ENCODE results near the gene OPA1. TPM values are rescaled to one million over a fixed set of nuclear protein-coding genes. Genes with fewer than 3 reads are reported as not detected.

Gene OPA1
- total and polyA plus RNA-seq, 2 of the 13 experiments (the other 11 are each of a cell fraction or from before 2014, with no cell fraction given) = 26.7 to 78.5 TPM

DNA sequence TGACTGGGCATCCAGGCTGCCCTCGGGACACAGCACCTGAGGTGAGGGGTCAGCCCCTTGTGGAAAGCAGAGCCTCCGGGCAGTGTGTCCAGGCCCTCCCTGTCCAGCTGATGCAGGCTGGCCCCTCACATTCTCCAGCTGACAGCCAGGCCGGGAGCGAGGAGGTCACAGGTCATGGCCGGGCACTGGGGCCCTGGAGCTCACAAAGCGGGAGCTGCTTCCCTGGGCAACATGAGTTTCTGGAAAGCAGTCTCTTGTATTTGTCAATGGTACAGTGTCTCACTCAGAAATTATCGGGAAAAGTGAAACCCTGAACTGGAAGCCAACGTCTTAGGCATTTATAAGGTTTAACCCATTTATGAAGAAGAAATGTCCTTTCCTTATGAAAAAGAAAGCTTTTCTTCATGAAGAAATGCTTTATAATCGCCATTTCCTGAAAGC, 118.5 kb downstream of the OPA1 start (continued):
- TF ChIP-seq ATF7 (IDR thresholded peaks at IDR 0.05) = no peak
- TF ChIP-seq ATF7 (CRISPR knock-in tag; IDR thresholded peaks at IDR 0.05) = no peak; the same call in 1 of the 2 replicates
- TF ChIP-seq, protein P1, sequence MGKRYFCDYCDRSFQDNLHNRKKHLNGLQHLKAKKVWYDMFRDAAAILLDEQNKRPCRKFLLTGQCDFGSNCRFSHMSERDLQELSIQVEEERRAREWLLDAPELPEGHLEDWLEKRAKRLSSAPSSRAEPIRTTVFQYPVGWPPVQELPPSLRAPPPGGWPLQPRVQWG (CRISPR knock-in tag; IDR thresholded peaks at IDR 0.05; ENCODE audit: borderline replicate concordance, low read depth) = no peak
- TF ChIP-seq HIVEP1 (CRISPR knock-in tag; IDR thresholded peaks at IDR 0.05) = no peak
- peak; percentile 36; the same call in 1 of the 2 replicates for TF ChIP-seq ZNF792 (CRISPR knock-in tag; IDR thresholded peaks at IDR 0.05)
- TF ChIP-seq NR2C2 (CRISPR knock-in tag; IDR thresholded peaks at IDR 0.05; ENCODE audit: borderline replicate concordance) = peak; percentile 96
- TF ChIP-seq, protein P2, sequence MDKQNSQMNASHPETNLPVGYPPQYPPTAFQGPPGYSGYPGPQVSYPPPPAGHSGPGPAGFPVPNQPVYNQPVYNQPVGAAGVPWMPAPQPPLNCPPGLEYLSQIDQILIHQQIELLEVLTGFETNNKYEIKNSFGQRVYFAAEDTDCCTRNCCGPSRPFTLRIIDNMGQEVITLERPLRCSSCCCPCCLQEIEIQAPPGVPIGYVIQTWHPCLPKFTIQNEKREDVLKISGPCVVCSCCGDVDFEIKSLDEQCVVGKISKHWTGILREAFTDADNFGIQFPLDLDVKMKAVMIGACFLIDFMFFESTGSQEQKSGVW (CRISPR knock-in tag; IDR thresholded peaks at IDR 0.05; ENCODE audit: borderline replicate concordance) = no peak
- TF ChIP-seq, protein P3, sequence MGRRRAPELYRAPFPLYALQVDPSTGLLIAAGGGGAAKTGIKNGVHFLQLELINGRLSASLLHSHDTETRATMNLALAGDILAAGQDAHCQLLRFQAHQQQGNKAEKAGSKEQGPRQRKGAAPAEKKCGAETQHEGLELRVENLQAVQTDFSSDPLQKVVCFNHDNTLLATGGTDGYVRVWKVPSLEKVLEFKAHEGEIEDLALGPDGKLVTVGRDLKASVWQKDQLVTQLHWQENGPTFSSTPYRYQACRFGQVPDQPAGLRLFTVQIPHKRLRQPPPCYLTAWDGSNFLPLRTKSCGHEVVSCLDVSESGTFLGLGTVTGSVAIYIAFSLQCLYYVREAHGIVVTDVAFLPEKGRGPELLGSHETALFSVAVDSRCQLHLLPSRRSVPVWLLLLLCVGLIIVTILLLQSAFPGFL (CRISPR knock-in tag; IDR thresholded peaks at IDR 0.05) = no peak
- no peak for TF ChIP-seq SP4 (CRISPR knock-in tag; IDR thresholded peaks at IDR 0.05)
- TF ChIP-seq ZNF616 (CRISPR knock-in tag; IDR thresholded peaks at IDR 0.05; ENCODE audit: low read depth) = no peak
- peak; percentile 65 for TF ChIP-seq HDAC1 (CRISPR knock-in tag; IDR thresholded peaks at IDR 0.05)
- no peak for TF ChIP-seq CEBPB (IDR thresholded peaks at IDR 0.05; ENCODE audit: borderline replicate concordance, low read depth, low read length)
- TF ChIP-seq, protein P4, sequence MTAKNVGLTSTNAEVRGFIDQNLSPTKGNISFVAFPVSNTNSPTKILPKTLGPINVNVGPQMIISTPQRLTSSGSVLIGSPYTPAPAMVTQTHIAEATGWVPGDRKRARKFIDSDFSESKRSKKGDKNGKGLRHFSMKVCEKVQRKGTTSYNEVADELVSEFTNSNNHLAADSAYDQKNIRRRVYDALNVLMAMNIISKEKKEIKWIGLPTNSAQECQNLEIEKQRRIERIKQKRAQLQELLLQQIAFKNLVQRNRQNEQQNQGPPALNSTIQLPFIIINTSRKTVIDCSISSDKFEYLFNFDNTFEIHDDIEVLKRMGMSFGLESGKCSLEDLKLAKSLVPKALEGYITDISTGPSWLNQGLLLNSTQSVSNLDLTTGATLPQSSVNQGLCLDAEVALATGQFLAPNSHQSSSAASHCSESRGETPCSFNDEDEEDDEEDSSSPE (CRISPR knock-in tag; IDR thresholded peaks at IDR 0.05) = peak; percentile 66
- peak; percentile 87; the same call in 1 of the 2 replicates for TF ChIP-seq KDM3A (CRISPR knock-in tag; IDR thresholded peaks at IDR 0.05; ENCODE audit: low read depth)
- no peak for TF ChIP-seq SNAI1 (CRISPR knock-in tag; IDR thresholded peaks at IDR 0.05; ENCODE audit: borderline replicate concordance)
- peak; percentile 92 for TF ChIP-seq SALL1 (CRISPR knock-in tag; IDR thresholded peaks at IDR 0.05)
- TF ChIP-seq CHD4 (IDR thresholded peaks at IDR 0.05; ENCODE audit: borderline replicate concordance, low read length) = no peak
- TF ChIP-seq KLF15 (CRISPR knock-in tag; IDR thresholded peaks at IDR 0.05; ENCODE audit: borderline replicate concordance) = no peak
- TF ChIP-seq ZMYM2 (CRISPR knock-in tag; IDR thresholded peaks at IDR 0.05) = no peak
- no peak for TF ChIP-seq EZH2 (conservative IDR thresholded peaks at IDR 0.05; ENCODE audit: low read depth, low read length)
- TF ChIP-seq ZNF326 (CRISPR knock-in tag; IDR thresholded peaks at IDR 0.05; ENCODE audit: borderline replicate concordance) = no peak
- TF ChIP-seq, protein P5, sequence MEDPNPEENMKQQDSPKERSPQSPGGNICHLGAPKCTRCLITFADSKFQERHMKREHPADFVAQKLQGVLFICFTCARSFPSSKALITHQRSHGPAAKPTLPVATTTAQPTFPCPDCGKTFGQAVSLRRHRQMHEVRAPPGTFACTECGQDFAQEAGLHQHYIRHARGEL (CRISPR knock-in tag; IDR thresholded peaks at IDR 0.05) = no peak
- TF ChIP-seq ARHGAP35 (CRISPR knock-in tag; IDR thresholded peaks at IDR 0.05; ENCODE audit: borderline replicate concordance) = no peak
- TF ChIP-seq ZNF263 (CRISPR knock-in tag; IDR thresholded peaks at IDR 0.05) = no peak
- TF ChIP-seq, protein P6, sequence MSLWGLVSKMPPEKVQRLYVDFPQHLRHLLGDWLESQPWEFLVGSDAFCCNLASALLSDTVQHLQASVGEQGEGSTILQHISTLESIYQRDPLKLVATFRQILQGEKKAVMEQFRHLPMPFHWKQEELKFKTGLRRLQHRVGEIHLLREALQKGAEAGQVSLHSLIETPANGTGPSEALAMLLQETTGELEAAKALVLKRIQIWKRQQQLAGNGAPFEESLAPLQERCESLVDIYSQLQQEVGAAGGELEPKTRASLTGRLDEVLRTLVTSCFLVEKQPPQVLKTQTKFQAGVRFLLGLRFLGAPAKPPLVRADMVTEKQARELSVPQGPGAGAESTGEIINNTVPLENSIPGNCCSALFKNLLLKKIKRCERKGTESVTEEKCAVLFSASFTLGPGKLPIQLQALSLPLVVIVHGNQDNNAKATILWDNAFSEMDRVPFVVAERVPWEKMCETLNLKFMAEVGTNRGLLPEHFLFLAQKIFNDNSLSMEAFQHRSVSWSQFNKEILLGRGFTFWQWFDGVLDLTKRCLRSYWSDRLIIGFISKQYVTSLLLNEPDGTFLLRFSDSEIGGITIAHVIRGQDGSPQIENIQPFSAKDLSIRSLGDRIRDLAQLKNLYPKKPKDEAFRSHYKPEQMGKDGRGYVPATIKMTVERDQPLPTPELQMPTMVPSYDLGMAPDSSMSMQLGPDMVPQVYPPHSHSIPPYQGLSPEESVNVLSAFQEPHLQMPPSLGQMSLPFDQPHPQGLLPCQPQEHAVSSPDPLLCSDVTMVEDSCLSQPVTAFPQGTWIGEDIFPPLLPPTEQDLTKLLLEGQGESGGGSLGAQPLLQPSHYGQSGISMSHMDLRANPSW (CRISPR knock-in tag; IDR thresholded peaks at IDR 0.05; ENCODE audit: borderline replicate concordance) = no peak
